GM12878 (cell line): ENCODE measurements around the gene CACNA2D3. TPM values are rescaled to one million over a fixed set of nuclear protein-coding genes. Genes with fewer than 3 reads are reported as not detected.

Source experiments
- ATAC-seq: fragments of 200-7000 bp; cut with Tn5 transposase; 3 replicates; pipeline ENCODE4 v1.9.1; 2020; ENCODE audit warnings: mild to moderate bottlenecking, moderate library complexity
- BruUV-seq: library from RNA; stranded (reverse); fragments of 400-500 nt; replicated peaks from 2 replicates; lab custom pipeline; 2021; lab: Mats Ljungman, UMichigan
- CTCF ChIA-PET: fragments of 300-600 bp; sonication (Branson Sonifier 250); formaldehyde crosslinking; extraction: SDS; loops from one replicate; lab custom pipeline; 2021; ENCODE audit warnings: inconsistent platforms; lab: Yijun Ruan, JAX
- POLR2A ChIA-PET: fragments of 350-600 bp; formaldehyde crosslinking; extraction: SDS; loops from one replicate; lab custom pipeline; 2021; ENCODE audit warnings: inconsistent platforms; lab: Charles Lee
- RAD21 ChIA-PET: fragments of 300-600 bp; sonication (Branson Sonifier 250); formaldehyde crosslinking; loops from one replicate; lab custom pipeline; 2023; ENCODE audit warnings: antibody characterized with exemption; ENCODE audit not compliant: unreplicated experiment; lab: Charles Lee
- SMC1A ChIA-PET: fragments of 300-600 bp; sonication (Branson Sonifier 250); formaldehyde crosslinking; loops from one replicate; lab custom pipeline; 2023; ENCODE audit not compliant: unreplicated experiment, uncharacterized antibody; lab: Charles Lee
- DNase-seq: peaks from one replicate; pipeline ENCODE4 v3.0.0-alpha.2; 2011; ENCODE audit warnings: low read depth, low spot score
- FAIRE-seq: peaks from 3 replicates; lab custom pipeline; 2011; peaks lifted over from hg19 to GRCh38; lab: Jason Lieb, UNC
- H2AFZ ChIP-seq: 2 replicates; pipeline ENCODE4 v1.6.0; 2011; ENCODE audit warnings: low read depth, low read length, control low read depth; ENCODE audit not compliant: control insufficient read depth
- H3K27ac ChIP-seq: 2 replicates; pipeline ENCODE4 v1.5.1; 2011; ENCODE audit warnings: control low read depth; ENCODE audit not compliant: control insufficient read depth, insufficient read depth
- H3K27me3 ChIP-seq, 2 experiments: replicated peaks in 1 of 2; 2 replicates each; pipeline versions ENCODE4 v1.6.0 to v1.6.1; 2011; ENCODE audit warnings: low read length in 1 of 2; ENCODE audit not compliant: control insufficient read depth in 2 of 2, insufficient read depth in 2 of 2
- H3K36me3 ChIP-seq, 2 experiments: 2 replicates each; pipeline ENCODE4 v1.5.1; 2011; ENCODE audit warnings: low read length in 1 of 2; ENCODE audit not compliant: control insufficient read depth in 2 of 2, insufficient read depth in 2 of 2
- H3K4me1 ChIP-seq: 2 replicates; pipeline ENCODE4 v1.6.1; 2011; ENCODE audit warnings: mild to moderate bottlenecking, low read length, moderate library complexity, mixed read lengths; ENCODE audit not compliant: control insufficient read depth, insufficient read depth
- H3K4me2 ChIP-seq: 2 replicates; pipeline ENCODE4 v1.6.0; 2011; ENCODE audit warnings: control low read depth; ENCODE audit not compliant: control insufficient read depth, insufficient read depth
- H3K4me3 ChIP-seq: fragments of 200-600 bp; sonication (generic); 2 replicates; pipeline ENCODE4 v1.5.1; 2016
- H3K79me2 ChIP-seq: 2 replicates; pipeline ENCODE4 v1.6.0; 2011; ENCODE audit warnings: low read length; ENCODE audit not compliant: control insufficient read depth, insufficient read depth
- H3K9ac ChIP-seq: 2 replicates; pipeline ENCODE4 v1.8.0; 2011; ENCODE audit warnings: low read length, control low read depth, mixed read lengths; ENCODE audit not compliant: control insufficient read depth, insufficient read depth
- H3K9me3 ChIP-seq: replicated peaks from 3 replicates; pipeline ENCODE4 v1.5.1; 2011; ENCODE audit warnings: mild to moderate bottlenecking, low read length; ENCODE audit not compliant: control insufficient read depth, insufficient read depth
- H4K20me1 ChIP-seq: 2 replicates; pipeline ENCODE4 v1.6.0; 2011; ENCODE audit not compliant: control insufficient read depth, insufficient read depth
- BCL11A ChIP-seq: IDR thresholded peaks from 2 replicates; pipeline ENCODE4 v1.6.1; 2011; ENCODE audit warnings: low read depth, low read length
- CHD1 ChIP-seq: IDR thresholded peaks from 2 replicates; pipeline ENCODE4 v1.6.1; 2012; ENCODE audit warnings: low read depth, low read length, improper control_type of control experiment
- ESRRA ChIP-seq: IDR thresholded peaks from 2 replicates; pipeline ENCODE4 v1.6.1; 2012; ENCODE audit warnings: mild to moderate bottlenecking, low read length, improper control_type of control experiment
- PAX8 ChIP-seq: fragments of 450-650 bp; IDR thresholded peaks from 2 replicates; pipeline ENCODE4 v1.6.1; 2017; ENCODE audit warnings: mild to moderate bottlenecking, moderate library complexity
- RAD51 ChIP-seq: fragments of 450-650 bp; IDR thresholded peaks from 2 replicates; pipeline ENCODE4 v1.6.1; 2016; ENCODE audit warnings: moderate library complexity, mild to moderate bottlenecking, inconsistent platforms
- REST ChIP-seq: IDR thresholded peaks from 2 replicates; pipeline ENCODE4 v1.6.1; 2012; ENCODE audit warnings: mild to moderate bottlenecking, low read depth, low read length
- SMAD1 ChIP-seq: fragments of 450-650 bp; IDR thresholded peaks from 2 replicates; pipeline ENCODE4 v1.6.1; 2018; ENCODE audit warnings: mild to moderate bottlenecking, low read depth; ENCODE audit not compliant: partially characterized antibody
- STAT3 ChIP-seq: IDR thresholded peaks from 2 replicates; pipeline ENCODE4 v1.6.1; 2011; ENCODE audit warnings: low read depth, low read length, improper control_type of control experiment
- ZBTB4 ChIP-seq: fragments of 450-650 bp; formaldehyde crosslinking; IDR thresholded peaks from 2 replicates; pipeline ENCODE4 v1.4.0; 2022; ENCODE audit warnings: mild to moderate bottlenecking, moderate library complexity
- ZNF207 ChIP-seq: fragments of 450-650 bp; IDR thresholded peaks from 2 replicates; pipeline ENCODE4 v1.6.1; 2014; ENCODE audit warnings: antibody characterized with exemption, mild to moderate bottlenecking, borderline replicate concordance
- ZNF622 ChIP-seq: fragments of 450-650 bp; IDR thresholded peaks from 2 replicates; pipeline ENCODE4 v1.6.1; 2017; ENCODE audit warnings: mild to moderate bottlenecking, inconsistent platforms
- WGBS: methylation state at CpG from one replicate; pipeline ENCODE4 v1.1.6; 2016; ENCODE audit warnings: low lambda C conversion rate; ENCODE audit not compliant: insufficient replicate concordance, insufficient coverage; ENCODE audit errors: missing lambda C conversion rate; 5-methylcytosine and 5-hydroxymethylcytosine counted together
- in situ Hi-C: fragments of 300-500 bp; cut with MboI; formaldehyde crosslinking; loops from 9 replicates; pipeline ENCODE4 v1.14.3; 2018; ENCODE audit warnings: mixed read lengths
- intact Hi-C: fragments of 100-400 bp; cut with micrococcal nuclease; formaldehyde crosslinking; loops from one replicate; pipeline ENCODE4 v1.14.2; 2022; ENCODE audit not compliant: unreplicated experiment
- polyA plus RNA-seq, 11 experiments: library from polyadenylated mRNA; depleted of rRNA in 4 of 11; unstranded in 6 of 11; stranded (reverse) in 5 of 11; fragments of >200 nt; fragmentation: Nextera tagmentation in 4 of 11; fragmentation: Illumina TruSeq in 1 of 11; extraction: Ambion mirVana in 4 of 11; extraction: Trizol in 1 of 11; gene quantifications; 1 replicate in 1 of 11; 2 replicates in 10 of 11; pipeline versions ENCODE4 v1.2.1 to v1.2.3, GENCODE V29; 2011 to 2016; ENCODE audit warnings: inconsistent platforms in 2 of 11, missing spikeins in 2 of 11, low read depth in 1 of 11
- total RNA-seq, 4 experiments: library from RNA; depleted of rRNA in 3 of 4; stranded (reverse); fragments of >200 nt in 3 of 4; fragmentation: Illumina TruSeq in 1 of 4; extraction: Trizol in 1 of 4; gene quantifications; 2 replicates each; pipeline versions ENCODE4 v1.2.1 to v1.2.3, GENCODE V29; 2013 to 2021

CACNA2D3 gene
- total and polyA plus RNA-seq, 10 of the 15 experiments (the other 5 are each of a cell fraction or from before 2014, with no cell fraction given), result not detected

GRCh38 chr3:54814224-54814623 lies 691.9 kb downstream of the CACNA2D3 start:
- Histone ChIP-seq H3K4me3 (no peak overlapping the region), H3K27ac (no peak overlapping the region), H2AFZ (no peak overlapping the region), H3K4me1 (no peaks in the 10 kb centered on the region), H3K9ac (no peak overlapping the region), H3K27me3 (no peaks in the 10 kb centered on the region), H3K36me3 (no peaks in the 10 kb centered on the region), H4K20me1 (no peaks in the 10 kb centered on the region), H3K4me2 (no peak overlapping the region), H3K9me3 (no peaks in the 10 kb centered on the region), H3K79me2 (no peaks in the 10 kb centered on the region)
- no peak for TF ChIP-seq CHD1
- TF ChIP-seq RAD51, result no peak
- no peak for TF ChIP-seq REST
- TF ChIP-seq PAX8, result no peak
- TF ChIP-seq BCL11A, result no peak
- TF ChIP-seq SMAD1, result no peak
- no peak for TF ChIP-seq STAT3
- no peak for TF ChIP-seq ESRRA
- TF ChIP-seq ZNF207, result no peak
- no peak for TF ChIP-seq ZBTB4 (CRISPR knock-in tag)
- TF ChIP-seq ZNF622, result no peak
- DNase-seq (no peak), ATAC-seq (no peak), FAIRE-seq (no peak)
- RAD21 ChIA-PET, result no interaction called here
- POLR2A ChIA-PET, result no interaction called here
- SMC1A ChIA-PET, result no interaction called here
- in situ Hi-C loops (no loop called here), intact Hi-C loops (no loop called here)
- no TSS peak for BruUV-seq
- CTCF ChIA-PET, result no interaction called here
- WGBS, result 10% methylated on average over 3 of the region's 3 CpGs
